ENCODE data around the gene UBALD2.
"Not testable (repeated sequence)": the region's sequence is repeated elsewhere in the genome, so short reads cannot be mapped to it uniquely, and the experiment has no call there.

The UBALD2 gene

DNA sequence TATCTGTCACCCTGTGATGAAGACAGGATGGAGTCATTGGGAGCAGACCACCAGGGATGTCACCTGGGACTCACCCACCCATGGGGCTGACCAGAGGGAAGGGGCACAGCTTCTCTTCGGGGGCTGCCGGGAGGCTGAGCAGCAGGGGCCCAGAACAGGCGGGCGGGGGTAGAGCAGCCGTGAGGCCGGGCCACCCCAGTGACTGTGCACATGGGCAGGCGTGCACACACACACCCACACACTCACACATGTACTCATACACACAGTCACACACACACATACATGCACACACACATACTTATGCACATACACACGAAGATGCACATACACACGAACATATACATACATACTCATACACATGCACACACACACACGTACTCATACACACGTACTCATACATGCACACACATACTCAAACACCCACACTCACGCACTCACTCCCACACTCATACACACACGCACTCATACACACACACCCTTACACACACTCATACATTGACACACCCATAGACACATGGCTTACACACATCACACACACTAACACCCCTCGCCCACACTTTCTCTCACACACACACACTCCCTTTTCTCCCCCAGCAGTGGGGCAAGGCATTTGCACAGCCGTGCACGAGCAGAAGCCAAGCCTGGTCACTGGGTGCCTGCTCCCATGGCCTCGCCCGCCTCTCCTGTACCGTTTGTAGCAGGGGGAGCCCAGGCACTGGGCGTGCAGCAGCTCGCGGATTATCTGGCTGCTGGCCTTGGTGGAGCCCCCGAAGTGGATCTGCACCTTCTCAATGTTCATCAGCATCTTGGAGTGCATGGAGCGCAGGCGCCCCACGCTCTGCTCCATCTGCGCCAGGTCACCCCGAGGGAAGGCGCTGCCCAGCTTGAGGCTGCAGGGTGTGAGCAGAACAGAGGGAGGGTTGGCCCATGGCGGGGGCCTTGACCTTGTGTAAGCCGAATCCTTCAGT lies 12.4 kb downstream of the UBALD2 start:
- DNase-seq (ENCODE audit: low read depth in 2 of 2), result no peak

DNA sequence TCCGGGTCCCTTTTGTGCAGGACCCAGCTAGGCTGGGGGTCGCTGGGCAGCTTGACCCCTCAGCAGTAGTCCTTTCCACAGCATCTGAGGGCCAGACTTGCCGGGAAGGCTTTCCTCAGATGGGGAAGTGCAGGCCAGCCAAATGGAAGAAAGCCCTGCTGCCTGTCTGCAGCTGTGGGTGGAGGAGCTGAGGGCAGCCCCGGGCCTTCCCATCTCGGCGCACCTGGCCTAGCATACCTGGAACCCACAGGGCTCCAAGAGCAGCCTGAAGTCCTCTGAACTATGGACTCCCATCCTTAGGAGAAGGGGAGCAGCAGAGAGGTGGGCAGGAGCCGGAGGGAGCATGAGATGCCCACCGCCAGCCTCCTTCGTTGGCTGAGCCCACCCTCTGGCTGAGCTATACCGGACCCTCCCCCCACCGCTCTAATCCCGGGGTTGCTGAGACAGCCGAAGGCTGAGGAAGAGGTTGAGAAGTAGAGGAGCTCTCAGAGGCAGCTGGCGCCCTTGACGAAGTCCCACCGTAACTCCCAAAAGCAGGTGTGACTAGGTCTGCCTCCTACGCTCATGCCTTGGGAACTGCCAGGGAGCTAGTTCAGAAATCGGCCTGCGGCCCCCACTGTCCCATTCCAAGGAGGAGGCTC lies 13.2 kb downstream of the UBALD2 start:
- DNase-seq (ENCODE audit: low read depth in 2 of 2), result no peak

DNA sequence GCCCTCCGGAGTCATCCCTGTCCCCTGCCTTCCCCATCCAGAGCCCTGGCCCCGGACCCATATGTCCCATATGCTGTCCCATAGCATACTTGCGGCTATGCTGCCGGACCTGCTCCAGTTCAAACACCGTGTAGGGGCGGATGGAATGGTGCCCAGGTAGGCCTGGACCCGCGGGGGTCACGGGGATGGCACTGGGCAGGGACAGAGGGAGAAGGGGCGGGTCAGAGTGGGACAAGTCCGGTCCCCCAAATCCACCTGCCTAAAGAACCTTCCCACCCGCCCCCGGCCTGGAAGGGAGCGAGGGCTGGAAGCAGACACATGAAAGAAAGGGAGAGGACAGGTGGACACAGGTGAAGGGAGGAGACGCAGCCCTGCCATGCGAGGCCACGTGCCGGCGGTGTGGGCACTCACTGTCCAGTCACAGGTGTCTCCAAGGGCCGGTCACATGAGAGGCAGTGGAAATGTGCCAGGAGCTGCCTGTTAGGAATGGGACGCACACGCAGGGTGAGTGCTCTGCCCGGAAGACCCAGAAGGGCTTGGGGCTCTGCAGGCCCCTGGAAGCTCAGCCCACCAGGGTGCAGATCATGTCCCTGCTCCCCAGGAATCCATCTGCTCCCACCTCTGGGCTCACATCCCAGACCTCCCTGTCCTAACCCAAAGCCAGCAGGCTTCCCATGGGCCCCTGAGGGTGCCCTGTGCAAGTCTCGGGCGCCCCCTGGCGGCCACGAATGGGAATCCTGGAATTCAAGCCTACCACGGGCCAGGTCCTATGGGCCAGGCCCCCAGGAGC lies 14.0 kb downstream of the UBALD2 start:
- DNase-seq (ENCODE audit: low read depth in 2 of 2), result peak; percentile 70 to 85

DNA sequence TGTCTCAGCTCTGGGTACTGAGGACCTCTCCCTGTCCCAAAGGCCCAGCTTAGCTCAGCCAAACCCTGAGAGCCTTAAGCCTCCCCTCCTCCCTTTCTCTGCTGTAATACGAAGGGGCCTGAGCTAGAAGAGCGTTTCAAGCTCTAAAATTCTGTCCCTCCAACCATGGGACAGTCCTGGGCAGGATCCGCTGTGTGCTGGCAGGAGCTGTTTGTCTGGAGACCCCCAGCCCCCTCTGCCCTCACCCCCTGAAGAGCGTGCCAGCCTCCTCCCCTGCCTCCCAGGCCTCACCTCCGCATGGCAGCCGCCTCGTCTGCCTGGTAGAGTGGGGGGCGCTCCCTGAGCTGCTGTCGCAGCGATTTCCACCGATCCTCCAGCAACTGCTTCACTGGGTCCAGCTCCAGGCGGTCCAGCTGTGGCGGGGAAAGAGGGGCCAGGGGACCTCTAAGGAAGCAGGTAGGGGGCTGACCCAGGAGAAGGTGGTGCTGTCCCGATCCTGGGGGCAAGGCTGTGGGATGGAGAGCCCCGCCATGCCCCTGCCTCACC lies 14.7 kb downstream of the UBALD2 start:
- no peak for DNase-seq (ENCODE audit: low read depth in 2 of 2)

DNA sequence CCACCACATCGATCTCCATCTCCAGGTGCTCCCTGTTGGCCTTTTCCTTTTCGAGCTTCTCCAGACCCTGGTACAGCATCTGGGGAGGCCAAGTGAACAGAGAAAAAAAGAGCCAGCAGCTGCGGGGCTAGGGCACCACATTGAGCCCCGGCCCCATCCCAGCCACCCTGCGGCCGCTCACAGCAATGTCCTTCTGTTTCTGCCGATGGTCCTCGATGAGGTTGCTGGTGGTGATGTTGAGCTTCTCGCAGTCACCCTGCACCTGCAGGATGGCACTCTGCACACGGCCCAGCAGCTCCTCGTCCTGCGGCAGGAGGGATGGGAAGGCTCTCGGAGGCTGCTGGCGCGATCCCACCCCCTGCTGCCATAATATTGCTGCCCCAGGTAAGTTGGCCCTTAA lies 15.5 kb downstream of the UBALD2 start:
- DNase-seq (ENCODE audit: low read depth in 2 of 2), result no peak

DNA sequence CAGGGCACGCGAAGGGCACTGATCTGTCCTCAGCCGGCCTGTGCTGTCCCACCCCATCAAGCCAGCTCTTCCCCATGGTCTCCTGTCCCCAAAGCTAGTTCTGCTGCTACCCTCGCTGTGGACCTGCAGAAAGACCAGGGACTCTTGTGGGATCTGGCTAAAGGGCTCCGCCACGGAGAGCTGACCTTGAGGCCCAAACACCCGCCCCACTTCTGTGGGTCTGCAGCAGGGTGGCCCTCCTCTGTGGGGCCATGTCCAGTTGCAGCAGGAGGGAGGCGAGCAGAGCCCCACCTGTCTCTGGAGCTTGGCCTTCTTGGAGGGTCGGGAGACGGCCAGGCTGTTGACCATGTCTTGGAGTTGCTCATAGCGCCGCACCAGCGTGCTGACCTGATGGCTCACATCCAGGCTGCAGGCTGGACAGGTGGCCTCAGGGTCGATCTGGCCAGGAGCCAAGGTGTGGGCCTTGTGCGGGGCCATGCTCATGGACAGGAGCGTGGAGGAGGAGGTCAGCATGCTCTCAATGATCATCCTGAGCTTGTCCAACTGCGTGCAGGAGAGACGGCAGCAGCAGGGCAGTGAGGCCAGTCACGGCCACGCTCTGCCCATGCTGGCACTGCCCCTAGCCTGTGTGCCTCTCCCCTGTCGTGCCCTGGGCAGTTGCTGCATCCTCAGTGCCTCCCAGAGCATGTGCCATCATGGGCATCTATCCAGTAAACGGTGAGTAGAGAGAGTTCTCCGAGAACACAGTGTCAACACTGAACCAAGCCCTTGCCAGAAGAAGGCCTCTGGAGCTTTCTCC lies 16.6 kb downstream of the UBALD2 start:
- no peak for DNase-seq (ENCODE audit: low read depth in 2 of 2)

DNA sequence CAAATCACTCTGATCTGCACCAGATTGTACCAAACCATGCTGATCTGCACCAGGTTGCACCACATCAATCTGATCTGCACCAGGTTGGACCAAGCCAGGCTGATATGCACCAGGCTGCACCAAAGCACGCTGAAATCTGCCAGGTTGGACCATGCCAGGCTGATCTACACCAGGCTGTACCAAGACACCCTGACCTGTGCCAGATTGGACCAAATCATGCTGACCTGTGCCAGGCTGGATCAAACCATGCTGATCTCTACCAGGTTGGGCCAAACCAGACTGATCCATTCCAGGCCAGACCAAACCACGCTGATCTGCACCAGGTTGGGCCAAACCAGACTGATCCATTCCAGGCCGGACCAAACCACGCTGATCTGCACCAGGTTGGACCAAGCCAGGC lies 27.4 kb downstream of the UBALD2 start:
- no peak for DNase-seq (ENCODE audit: low read depth in 2 of 2)

DNA sequence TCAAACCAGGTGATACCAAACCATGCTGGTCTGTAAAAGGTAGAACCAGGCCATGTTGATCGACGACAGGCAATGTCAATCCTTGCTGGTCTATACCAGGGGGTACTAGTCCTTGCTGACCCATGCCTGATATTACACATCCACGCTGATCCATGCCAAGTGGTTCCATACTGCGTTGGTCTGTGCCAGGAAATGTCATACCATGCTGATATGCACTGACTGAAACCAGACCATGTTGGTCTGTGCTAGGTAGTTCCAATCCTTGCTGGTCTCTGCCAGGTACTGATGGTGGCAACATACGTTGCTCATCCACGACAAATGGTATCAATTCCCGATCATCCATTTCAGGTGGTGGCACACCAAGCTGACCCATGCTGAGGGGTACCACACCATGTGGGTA lies 28.0 kb downstream of the UBALD2 start:
- DNase-seq (ENCODE audit: low read depth in 2 of 2), result no peak

DNA sequence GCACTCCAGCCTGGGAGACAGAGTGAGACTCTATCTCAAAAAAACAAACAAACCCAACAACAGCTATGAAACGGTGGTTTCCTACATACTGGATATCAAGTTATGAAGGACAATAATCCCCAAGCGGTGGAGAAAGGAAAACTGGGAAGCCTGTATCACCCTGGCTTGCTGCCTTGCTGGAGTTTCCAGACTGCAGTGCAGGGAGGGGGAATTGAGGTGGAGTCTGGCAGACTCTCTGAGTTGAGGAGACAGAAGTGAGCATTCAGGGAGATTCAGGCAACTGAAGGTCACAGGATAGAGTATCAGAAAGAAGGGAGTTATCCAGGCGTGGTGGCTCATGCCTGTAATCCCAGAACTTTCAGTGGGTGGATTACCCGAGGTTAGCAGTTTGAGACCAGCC lies 31.0 kb downstream of the UBALD2 start:
- no peak for DNase-seq (ENCODE audit: low read depth in 2 of 2)

DNA sequence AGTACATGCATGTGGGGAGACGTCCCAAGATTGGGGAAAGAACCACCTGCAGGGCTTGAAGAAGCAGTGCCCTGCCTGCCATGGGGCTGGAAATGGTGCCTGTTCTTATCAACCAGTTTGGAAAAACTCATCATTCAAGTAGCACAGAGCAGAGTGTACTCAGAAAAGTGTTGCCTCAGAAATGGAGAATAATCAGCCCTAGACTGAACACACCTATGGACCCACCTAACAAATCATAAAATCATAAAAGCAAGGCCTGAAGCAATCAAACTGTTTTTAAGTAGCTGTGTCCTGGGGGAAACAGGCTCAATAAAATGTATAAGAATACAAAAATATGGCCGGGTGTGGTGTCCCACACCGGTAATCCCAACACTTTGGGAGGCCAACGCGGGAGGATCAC lies 31.7 kb downstream of the UBALD2 start:
- no peak for DNase-seq (ENCODE audit: low read depth in 2 of 2)

DNA sequence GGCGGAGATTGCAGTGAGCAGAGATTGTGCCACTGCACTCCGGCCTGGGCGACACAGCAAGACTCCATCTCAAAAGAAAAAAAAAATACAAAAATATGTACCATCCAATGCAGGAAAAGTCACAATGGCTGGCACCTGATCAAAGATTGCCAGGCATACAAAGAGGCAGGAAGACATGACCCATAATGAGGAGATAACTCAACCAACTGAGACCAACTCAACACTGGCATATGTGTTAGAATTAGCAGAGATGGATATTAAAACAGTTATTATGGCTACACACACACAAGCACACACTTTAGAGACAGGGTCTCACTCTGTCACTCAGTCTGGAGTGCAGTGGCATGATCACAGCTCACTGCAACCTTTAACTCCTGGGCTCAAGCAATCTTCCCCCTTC lies 32.3 kb downstream of the UBALD2 start:
- DNase-seq (ENCODE audit: low read depth in 2 of 2), result no peak

DNA sequence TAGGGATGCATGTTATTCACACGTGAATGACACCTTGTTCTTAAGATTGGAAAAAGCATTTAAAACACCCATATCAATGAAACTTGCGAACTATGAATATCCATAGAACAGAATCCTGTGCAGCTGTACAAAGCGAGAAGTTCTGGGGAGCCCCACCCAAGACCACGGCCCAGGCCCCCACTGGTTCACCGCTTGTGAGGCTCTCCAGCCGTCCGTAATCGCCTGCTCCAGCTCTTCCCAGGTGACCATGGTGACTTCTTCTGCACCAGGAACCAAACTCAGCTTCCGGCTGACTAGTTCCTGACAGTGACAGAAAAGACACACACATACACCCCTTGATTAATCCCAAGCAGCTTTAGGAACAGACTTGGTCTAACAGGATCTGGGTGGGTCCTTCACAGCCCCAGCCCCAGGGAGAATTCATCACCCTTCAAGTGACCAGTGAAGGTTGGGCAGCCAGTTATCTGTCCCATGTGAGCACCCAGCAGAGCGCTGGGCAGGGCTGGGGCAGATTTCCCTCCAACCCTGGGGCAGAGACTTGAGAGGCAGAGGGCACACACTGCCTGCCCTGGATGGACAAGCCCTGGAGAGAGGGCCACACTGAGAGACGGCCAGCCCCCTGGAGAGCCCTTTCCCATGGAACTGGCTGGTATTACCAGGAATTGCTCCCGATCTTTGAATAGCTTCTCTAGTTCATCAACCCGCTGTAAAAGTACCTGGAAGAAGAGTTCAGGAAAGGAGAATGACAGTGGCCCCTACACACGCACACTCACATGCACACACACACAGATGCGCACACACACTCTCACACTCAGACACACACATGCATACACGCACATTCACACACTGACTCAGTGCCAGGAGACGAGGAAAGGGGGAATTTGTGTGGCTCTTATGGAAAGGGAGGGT lies 39.3 kb downstream of the UBALD2 start:
- DNase-seq (ENCODE audit: low read depth in 2 of 2), result no peak

DNA sequence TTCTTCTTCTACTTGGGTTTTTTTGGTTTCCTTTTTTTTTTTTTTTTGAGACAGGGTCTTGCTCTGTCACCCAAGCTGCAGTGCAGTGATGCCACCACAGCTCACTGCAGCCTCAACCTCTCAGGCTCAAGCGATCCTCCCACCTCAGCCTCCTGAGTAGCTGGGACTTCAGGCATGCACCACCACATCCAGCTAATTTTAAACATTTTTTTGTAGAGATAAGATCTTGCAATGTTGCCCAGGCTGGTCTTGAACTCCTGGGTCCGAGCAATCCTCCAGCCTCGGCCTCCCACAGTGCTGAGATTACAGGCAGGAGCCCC lies 39.9 kb downstream of the UBALD2 start:
- DNase-seq (ENCODE audit: low read depth in 2 of 2), result not testable (repeated sequence)

DNA sequence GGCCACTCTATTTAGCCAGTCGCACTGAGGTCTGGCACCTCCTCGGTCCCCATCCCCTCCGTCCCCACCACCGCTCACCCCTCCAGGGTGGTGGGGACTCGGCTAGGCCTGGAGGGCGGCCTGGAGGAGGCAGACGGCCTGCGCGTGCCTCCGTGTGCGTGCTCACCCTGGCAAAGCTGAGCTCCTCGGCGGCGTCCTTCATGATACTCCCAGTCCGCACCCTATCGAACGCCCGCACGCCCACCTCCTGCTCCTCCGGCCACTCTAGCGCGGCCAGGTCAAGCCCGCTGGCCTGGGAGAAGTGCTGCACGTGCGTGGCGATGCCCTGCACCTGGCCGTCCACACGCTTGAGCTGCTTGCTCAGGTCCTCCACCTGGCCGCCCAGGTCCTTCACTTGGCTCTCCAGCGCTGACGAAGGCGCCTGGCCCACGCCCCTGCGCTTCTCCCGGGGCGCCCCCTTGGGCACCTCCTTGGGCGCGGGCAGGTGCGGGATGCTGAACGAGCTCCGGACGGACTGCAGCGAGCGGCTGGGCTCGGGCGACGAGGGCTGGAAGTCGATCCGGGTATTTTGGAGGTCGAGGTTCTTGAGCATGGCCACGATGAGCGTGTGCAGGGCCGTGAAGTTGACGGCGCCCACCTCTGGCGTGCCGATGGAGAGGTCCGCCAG lies 42.3 kb downstream of the UBALD2 start:
- no peak for DNase-seq (ENCODE audit: low read depth in 2 of 2)

DNA sequence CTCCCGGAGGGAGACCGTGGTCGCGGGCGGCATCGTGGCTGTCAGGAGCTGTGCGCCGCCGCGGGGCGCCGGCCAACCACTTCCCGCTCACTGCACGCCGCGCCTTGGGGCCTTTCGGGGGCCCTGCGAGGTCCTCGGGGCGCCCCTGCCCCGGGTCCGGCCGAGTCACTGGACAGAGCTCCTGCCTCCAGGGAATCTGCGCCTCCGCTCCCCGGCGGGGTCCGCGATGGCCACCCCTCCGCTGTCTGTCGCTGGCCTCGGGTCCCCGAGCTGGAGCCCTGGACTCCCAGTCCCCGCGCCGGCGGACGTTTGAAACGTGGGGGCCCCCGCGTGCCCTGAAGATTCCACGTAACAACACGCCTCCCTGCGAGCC lies 42.8 kb downstream of the UBALD2 start, which contains the start of gene QRICH2:
Gene QRICH2, minus strand, starts transcription at position 311 of the 373 bp plus-strand sequence. Its CDS starts 278 bp downstream, at position 33.
- no peak for DNase-seq (ENCODE audit: low read depth in 2 of 2)

DNA sequence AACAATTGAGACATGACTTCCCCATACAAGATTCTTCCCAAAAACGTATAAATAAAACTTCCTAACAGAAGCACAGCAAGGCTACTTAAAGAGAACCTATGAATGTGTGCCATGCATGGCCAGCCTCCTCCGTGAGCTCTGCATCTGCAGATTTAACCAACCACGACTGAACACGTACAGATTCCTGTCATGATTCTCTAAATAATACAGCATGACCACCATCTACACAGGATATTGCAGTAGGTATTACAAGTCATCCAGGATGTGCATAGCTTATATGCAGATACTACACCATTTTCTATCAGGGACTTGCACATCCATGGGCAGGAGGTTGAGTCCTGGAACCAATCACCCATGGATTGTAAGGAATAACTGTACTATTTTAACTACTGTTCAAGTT lies 44.3 kb downstream of the UBALD2 start:
- DNase-seq (ENCODE audit: low read depth in 2 of 2), result no peak

DNA sequence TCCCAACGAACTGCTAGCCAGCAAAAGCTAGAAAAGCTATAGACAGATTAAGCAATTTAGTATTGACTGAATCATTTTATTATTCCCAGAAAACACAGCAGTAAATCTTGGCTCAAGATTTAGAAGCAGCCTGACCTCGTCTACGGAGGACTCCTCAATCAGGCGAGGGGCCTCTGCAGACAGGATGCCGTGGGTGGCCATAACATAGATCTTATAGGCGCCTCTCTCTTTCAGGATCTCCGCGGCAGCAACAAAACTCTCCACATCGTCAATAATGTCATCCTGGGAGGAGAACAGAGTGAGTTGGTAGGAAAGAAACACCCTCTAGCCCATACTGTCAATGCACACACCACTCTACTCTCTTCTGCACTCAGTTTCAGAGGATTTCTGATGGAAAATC lies 47.6 kb downstream of the UBALD2 start:
- DNase-seq (ENCODE audit: low read depth in 2 of 2), result no peak

DNA sequence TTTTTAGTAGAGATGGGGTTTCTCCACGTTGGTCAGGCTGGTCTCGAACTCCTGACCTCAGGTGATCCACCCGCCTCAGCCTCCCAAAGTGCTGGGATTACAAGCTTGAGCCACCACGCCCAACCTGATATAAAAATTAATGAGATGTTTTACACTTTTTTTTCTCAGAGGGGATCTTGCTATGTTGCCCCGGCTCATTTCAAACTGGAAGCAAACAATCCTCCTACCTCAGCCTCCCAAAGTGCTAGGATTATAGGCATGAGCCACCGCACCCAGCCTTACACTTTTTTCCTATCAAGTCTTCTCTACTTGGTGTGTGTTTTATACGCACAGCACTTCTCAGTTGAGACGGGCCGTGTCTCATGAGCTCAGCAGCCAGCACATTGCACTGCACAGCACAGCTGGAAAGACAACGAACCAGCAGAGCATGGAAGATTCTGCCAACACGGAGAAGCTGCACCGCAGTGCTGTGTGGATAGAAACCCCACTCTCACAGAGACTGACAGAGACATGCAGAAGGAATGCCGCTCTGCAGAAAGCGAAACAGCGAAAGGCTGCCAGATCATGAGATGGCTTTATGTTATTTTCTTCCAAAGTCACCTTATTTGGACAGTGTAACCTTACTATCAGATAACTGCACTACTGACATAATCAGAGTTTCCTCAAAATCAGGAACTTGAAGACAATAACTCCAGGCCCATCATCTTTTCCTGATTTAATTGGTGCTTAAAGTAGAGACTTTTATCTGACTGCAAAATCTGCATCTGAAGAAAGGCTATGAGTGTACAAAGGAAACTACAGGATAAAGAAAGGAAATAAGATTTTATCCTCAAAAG lies 49.5 kb downstream of the UBALD2 start:
- DNase-seq (ENCODE audit: low read depth in 2 of 2), result no peak

DNA sequence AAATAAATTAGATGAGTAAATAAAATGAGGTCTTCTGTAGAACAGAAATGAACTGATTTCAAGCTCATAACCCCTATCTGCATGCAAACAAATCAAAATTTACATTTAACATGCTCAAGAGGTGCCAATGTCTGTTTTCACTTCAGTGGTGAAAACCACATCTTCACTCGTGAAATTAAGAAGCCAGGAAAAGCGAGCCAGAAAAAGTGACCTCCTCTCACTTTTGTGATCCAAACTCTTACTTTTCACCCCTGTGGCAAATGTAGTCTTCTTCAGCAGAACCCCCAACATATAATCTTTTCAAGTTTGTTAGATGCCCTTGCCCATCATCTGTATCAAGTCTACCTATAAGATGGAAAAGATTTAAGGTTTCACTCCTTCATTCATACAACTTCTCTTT lies 52.4 kb downstream of the UBALD2 start:
- no peak for DNase-seq (ENCODE audit: low read depth in 2 of 2)
